ENCODE data around the gene ZNF441. TPM values are rescaled to one million over a fixed set of nuclear protein-coding genes. Genes with fewer than 3 reads are reported as not detected.
"Not testable (repeated sequence)": the region's sequence is repeated elsewhere in the genome, so short reads cannot be mapped to it uniquely, and the experiment has no call there.

The ZNF441 gene
- total RNA-seq, 1 donor from 2014 or later, result 5.7 TPM

DNA sequence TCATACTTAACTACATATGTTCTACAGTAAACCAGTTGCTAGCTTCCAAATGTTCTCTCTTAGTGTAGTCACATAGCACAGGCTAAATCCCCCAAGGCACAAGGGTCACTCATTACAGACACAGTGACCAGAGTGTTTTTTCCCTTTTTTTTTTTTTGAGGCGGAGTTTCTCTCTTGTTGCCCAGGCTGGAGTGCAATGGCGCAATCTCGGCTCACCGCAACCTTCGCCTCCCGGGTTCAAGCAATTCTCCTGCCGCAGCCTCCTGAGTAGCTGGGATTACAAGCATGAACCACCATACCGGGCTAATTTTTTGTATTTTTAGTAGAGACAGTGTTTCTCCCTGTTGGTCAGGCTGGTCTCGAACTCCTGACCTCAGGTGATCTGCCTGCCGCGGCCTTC is 9.9 kb downstream of the ZNF441 start:
- DNase-seq (ENCODE audit: low spot score), result not testable (repeated sequence)

DNA sequence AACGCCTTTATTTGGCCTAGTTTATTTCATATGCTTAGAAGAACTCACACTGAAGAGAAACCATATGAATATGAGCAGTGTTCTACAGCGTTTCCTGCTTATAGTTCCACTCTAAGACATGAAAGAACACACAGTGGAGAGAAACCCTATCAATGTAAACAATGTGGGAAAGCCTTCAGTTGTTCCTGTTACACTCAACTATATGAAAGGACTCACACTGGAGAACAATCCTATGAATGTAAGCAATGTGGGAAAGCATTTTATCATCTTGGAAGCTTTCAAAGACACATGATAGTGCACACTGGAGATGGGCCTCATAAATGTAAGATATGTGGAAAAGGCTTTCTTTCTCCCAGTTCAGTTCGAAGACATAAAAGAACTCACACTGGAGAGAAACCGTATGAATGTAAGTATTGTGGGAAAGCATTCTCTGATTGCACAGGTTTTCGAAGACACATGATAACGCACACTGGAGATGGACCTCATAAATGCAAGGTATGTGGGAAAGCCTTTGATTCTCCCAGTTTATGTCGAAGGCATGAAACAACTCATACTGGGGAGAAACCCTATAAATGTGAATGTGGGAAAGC is 13.7 kb downstream of the ZNF441 start:
- DNase-seq (ENCODE audit: low spot score), result no peak

DNA sequence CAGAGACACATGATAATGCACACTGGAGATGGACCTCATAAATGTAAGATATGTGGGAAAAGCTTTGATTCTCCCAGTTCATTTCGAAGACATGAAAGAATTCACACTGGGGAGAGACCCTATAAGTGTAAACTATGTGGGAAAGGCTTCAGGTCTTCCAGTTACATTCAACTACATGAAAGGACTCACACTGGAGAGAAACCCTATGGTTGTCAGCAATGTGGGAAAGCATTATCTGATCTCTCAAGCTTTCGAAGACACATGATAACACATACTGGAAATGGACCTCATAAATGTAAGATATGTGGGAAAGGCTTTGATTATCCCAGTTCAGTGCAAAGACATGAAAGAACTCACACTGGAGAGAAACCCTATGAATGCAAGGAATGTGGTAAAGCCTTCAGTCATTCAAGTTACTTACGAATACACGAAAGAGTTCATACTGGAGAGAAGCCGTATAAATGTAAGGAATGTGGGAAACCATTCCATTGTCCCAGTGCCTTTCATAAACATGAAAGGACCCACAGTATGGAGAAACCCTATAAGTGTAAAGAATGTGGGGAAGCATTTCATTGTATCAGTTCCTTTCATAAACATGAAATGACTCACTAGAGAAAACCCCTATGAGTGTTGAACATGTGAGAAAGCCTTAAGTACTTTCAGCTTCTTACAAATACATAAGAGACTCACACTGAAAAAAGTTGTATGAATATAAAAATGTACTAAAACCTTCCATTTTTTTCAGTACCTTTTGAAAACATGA is 14.7 kb downstream of the ZNF441 start:
- no peak for DNase-seq (ENCODE audit: low spot score)

DNA sequence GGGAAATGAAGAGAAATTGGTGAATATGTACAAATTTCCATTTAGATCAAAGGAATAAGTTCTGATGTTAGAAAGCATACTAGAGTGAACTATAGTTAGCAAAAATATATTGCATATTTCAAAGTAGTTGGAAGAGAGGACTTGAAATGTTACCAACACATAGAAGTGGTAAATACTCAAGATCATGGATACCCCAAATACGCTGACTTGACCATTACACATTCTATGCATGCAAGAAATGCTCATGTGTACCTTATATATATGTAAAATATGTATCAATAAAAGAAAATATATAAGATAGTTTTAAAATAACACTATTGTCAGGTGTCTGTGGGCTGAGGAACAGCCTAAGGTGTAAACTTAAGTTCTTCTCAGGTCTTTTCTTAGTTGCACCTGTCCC is 17.0 kb downstream of the ZNF441 start:
- no peak for DNase-seq (ENCODE audit: low spot score)

DNA sequence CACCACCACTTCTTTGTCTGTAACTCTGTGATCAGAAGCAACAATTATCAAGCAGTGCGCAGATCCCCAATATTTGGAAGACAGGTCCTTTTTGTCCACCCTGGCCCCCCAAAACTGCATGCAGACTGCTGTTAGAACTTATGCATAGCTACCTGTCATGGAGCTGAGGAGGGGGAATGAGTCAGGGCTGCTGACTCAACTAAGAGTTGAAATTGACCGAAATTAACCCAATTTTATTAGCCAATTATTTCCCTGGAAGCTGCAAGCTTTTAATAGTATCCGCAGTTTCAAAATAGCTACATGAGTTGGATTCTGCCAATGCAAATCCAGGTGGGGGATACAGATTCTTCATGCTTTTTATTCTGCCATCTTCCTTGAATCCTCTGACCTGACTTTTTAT is 17.6 kb downstream of the ZNF441 start:
- no peak for DNase-seq (ENCODE audit: low spot score)

DNA sequence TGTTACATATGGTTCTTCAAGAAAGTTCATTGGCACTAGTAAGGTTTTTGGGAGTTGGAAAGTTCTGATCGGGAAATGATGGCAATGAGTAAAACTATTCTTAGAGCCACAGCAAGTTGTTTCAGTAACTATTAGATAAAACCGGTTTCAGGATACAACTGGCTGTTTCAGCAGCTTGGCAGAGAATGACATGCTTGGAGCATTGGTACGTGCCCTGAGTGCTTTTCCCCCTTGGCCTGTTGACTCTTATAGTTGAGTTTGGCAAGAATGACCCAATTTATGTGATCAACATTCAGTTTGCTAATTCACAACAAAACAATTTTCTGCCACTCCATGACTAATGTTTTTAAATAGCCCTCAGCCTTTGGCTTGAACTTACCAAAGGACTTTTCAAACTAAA is 20.7 kb downstream of the ZNF441 start:
- no peak for DNase-seq (ENCODE audit: low spot score)

DNA sequence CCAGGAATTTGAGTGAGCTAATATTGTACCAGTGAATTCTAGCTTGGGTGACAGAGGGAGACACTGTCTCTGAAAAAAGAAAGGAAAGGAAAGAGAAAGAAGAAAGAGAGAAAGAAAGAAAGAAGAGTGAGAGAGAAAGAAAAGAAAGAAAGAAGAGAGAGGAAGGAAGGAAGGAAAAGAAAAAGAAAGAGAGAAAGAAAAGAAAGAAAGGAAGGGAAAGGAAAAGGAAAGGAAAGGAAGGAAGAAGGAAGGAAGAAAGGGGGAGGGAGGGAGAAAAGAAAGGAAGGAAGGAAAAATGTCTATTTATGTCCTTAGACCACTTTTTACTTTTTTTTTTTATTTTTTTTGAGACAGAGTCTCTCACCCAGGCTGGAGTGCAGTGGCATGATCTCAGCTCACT is 26.1 kb downstream of the ZNF441 start:
- no peak for DNase-seq (ENCODE audit: low spot score)

DNA sequence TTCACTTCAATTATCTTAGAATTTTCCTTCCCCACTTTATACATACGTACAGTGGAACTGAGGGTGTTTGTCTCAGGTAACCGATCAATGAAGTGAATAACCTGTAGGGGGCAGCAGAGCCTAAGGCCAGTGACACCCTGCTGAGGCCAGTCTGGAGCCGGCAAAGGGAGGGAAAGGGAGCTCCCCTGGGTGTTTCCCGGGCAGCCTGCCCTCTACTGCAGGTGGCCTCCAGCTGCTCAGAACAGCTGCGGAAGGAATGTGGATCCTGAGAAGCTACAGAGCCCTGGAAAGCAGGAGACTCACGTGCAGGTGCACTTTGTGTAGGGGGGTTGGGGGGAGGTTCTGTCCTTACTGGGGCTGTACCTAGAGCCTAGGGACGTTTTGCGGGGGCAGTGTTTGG is 30.7 kb downstream of the ZNF441 start:
- DNase-seq (ENCODE audit: low spot score), result no peak

DNA sequence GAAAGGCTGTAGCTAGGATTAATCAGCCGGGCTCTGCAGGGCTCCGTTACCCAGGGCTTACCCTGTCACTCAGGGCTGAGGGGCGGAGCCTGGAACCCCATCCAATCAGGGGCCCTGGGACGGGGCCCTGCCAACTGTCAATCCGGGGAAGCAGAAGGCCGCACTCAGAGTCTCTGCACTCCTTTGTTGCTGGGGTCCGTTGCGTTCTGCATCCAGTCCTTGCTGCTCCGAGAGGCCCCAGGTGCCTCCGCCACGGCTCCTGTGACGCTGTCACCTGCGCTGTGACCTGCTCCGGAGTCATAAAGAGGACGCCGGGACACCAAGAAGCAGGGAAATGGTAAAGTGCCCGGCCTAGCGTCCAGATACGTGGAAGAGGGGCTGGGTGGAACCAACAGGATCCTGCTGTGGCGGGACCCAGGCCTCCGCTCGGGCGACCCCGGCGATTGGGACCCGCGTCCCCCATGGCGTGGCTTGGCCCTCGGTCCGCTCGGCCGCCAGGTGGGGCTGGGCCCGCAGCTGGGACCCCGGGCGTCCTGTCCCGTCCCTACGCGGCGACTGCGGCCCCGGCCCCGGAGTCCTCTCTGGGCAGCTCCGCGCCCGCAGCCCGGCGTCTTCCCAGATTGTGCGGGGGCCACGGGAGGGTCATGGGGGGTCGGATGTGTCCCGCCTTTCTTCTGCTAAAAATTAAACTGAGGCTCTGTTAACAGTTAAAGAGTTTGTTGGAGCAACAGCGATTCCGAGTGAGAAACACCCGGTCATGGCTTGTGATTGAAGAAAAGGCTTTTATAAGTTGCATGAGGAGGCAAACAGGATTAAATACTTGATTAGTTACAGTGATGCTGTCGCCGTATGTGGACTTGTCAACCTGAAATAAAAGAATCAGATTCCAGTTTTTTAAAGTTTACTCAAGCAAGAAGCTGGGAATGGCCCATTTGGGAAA is 31.9 kb downstream of the ZNF441 start, which contains the start of gene ZNF491:
TSS of gene ZNF491 (plus strand) at position 133 of the 940 bp plus-strand sequence. CDS start 7,431 bp downstream, outside the sequence.
- DNase-seq (ENCODE audit: low spot score), result peak; percentile 95

DNA sequence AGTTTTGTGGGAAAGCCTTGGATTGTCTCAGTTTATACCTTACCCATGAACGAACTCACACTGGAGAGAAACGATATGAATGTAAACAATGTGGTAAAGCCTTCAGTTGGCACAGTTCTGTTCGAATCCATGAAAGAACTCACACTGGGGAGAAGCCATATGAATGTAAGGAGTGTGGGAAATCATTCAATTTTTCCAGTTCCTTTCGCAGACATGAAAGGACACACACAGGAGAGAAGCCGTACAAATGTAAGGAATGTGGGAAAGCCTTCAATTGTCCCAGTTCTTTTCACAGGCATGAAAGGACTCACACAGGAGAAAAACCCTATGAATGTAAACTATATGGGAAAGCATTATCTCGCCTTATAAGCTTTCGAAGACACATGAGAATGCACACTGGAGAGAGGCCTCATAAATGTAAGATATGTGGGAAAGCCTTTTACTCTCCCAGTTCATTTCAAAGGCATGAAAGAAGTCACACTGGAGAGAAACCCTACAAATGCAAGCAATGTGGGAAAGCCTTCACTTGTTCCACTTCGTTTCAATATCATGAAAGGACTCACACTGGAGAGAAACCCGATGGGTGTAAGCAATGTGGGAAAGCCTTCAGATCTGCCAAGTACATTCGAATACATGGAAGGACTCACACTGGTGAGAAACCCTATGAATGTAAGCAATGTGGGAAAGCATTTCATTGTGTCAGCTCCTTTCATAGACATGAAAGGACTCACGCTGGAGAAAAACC is 39.7 kb downstream of the ZNF441 start:
- DNase-seq (ENCODE audit: low spot score), result no peak

DNA sequence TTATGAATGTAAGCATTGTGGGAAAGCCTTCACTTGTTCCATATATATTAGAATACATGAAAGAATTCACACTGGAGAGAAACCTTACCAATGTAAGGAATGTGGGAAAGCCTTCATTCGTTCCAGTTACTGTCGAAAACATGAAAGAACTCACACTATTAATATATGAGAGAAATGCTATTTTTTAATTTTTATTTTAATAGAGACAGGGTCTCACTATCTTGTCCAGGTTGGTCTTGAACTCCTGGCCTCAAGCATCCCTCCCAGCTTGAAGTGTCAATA is 40.2 kb downstream of the ZNF441 start:
- DNase-seq (ENCODE audit: low spot score), result no peak

DNA sequence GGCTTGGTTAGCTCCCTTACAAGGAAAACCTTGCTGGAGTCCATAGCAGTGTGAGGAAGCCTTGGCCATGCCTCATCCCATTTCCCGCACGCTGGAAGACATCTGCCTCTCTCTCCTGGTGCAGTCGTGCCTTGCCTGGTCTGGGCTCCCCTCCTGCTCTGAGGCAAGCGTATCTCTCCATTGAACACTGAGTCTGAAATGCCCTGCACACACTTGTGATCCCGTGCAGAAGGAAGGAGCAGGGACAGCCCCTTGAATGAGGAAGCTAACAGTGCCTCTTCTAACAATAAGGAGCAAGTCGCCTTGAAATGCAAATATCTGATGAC is 46.9 kb downstream of the ZNF441 start:
- DNase-seq (ENCODE audit: low spot score), result no peak

DNA sequence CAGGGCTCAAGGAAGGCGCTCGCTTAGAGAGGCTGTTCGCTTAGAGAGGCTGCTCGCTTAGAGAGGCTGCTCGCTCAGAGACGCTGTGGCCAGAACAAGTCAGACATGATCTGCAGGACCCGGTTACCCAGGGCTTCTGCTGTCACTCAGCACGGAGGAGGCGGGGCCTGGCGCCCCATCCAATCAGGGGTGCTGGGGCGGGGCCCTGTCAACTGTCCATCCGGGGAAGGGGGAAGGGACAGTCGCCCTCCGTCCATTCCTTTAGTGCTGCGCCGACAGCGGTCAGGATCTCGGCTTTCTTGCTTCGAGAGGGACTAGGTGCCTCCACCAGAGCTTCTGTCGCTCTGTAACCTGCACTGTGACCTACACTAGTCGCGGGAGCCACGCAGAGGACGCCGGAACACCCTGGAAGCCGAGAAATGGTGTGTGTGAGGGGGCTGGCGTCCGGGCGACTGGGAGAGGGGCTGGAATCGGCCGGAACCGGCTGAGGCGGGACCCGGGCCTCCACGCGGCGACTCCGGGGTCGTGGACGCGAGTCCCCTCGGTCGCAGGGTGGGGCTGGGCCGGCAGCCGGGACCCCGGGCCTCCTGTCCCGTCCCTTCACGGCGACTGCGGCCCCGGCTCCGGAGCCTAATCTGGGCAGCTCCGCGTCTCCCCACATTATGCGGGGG is 47.4 kb downstream of the ZNF441 start, which contains the start of gene ZNF440:
TSS of gene ZNF440 (plus strand) at position 245 of the 671 bp plus-strand sequence. CDS start at position 420, 175 bp downstream.
- peak; percentile 97 for DNase-seq (ENCODE audit: low spot score)

DNA sequence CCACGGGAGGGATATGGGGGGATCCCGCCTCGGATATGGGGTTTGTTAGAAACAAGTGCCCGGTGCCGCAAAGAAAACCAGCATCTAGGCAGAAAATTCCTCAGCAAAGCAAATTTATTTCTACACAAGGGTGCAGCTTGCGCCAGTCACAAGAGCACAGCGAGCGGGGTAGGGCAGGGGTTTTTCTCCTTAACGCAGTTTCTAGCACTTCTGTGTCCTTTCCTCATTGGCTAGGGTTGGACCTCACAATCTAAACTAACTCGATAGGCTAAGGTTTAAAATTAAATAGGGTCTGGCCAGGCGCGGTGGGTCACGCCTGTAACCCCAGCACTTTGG is 47.9 kb downstream of the ZNF441 start:
- no peak for DNase-seq (ENCODE audit: low spot score)

DNA sequence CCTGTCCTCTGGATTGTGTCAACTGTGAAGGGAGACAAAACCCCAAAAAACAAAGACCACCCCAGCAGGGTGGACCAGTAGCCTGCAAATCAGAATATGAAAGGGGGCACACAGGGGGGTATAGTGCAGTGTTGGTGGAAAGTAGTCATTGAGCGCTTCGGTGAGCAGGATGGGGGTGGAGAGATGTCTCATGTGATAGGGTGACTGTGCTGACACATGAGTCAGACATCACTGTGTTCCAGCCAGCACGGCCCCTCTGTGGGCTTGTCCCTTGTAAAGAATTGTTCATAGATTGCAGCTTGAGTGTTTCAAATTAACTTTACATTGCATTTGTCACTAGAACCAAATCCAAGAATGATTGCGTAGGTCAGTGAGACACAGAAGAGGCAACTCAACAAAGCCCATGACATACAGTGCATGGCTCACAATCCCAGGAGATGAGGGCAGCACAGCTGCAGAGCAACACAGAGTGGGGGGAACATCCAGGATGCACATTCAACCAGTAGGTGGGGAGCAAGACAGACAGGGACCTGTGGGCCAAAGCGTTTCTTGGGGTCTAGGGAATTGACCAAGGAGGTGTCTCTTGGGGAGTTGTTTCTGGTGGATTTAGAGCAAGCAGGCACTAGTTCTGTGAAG is 54.8 kb downstream of the ZNF441 start:
- DNase-seq (ENCODE audit: low spot score), result no peak

DNA sequence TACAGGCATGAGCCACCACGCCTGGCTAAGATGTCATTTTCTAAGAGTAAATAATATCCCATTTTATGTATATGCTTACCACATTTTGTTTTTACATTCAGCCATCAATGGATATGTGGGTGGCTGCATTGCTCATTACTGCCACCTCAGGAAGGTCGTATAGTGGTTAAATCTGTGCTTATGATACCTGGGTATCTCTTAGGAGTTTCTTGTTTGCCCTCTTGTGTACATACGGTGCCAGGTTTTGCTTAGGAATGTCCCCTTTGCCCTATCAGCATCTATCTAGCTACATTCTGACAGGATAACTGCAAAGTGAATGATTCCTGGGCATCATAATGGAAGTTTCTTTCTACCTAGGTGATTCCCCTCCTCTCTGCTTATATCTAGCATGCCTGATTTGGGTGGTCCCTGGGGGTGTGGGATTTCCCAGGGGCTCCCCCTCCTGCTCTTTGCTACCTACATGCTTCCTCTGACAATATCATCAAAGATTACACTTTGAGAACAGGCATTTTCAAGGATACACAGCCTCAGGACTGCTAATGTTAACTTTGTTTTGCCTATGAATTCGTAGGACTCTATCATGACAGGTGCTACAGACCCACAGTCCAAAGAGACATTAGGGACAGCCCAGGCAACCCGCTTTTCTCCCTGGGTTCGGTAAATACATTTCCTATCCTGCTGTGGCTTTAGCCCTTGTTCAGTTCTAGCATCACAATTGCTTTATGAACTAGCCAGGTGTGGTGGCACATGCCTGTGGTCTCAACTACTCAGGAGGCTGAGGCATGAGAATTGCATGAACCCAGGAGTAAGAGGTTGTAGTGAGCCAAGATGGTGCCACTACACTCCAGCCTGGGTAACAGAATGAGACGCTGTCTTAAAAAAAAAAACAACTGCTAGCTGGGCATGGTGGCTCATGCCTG is 62.4 kb downstream of the ZNF441 start:
- DNase-seq (ENCODE audit: low spot score), result not testable (repeated sequence)

DNA sequence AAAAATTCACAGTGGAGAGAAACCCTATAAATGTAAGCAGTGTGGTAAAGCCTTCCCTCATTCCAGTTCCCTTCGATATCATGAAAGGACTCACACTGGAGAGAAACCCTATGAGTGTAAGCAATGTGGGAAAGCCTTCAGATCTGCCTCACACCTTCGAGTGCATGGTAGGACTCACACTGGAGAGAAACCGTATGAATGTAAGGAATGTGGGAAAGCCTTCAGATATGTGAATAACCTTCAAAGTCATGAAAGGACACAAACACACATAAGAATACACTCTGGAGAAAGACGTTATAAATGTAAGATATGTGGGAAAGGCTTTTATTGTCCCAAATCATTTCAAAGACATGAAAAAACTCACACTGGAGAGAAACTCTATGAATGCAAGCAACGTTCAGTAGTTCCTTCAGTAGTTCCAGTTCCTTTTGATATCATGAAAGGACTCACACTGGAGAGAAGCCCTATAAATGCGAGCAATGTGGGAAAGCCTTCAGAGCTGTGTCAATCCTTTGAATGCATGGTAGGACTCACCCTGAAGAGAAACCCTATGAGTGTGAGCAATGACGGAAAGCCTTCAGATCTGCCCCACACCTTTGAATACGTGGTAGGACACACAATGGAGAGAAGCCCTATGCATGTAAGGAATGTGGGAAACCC is 65.6 kb downstream of the ZNF441 start:
- no peak for DNase-seq (ENCODE audit: low spot score)

DNA sequence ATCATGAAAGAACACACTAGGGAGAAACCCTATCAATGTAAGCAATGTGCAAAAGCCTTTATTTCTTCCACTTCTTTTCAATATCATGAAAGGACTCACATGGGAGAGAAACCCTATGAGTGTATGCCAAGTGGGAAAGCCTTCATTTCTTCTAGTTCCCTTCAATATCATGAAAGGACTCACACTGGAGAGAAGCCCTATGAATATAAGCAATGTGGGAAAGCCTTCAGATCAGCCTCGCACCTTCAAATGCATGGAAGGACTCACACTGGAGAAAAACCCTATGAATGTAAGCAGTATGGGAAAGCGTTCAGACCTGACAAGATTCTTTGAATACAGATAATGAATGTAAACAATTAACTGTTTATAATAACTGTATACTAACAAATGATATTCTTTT is 66.7 kb downstream of the ZNF441 start:
- DNase-seq (ENCODE audit: low spot score), result no peak

All from mesenteric fat pad (tissue), 1 donor.